Astrocyte (in vitro differentiated cells and primary cell): Measurements from ENCODE around the gene SPG11. TPM values are rescaled to one million over a fixed set of nuclear protein-coding genes. Genes with fewer than 3 reads are reported as not detected.

ENCODE experiments used
- DNase-seq: peaks from one replicate; pipeline ENCODE4 v3.0.0-alpha.2; 2010; ENCODE audit warnings: low read depth
- FAIRE-seq: peaks from 2 replicates; lab custom pipeline; 2011; peaks lifted over from hg19 to GRCh38; lab: Jason Lieb, UNC
- H2AFZ ChIP-seq: 2 replicates; pipeline ENCODE4 v1.6.0; 2012; ENCODE audit warnings: low read depth, low read length, inconsistent platforms
- H3K27ac ChIP-seq: 2 replicates; pipeline ENCODE4 v1.5.1; 2011; ENCODE audit warnings: low read depth, low read length, inconsistent platforms
- H3K27me3 ChIP-seq: 2 replicates; pipeline ENCODE4 v1.6.0; 2011; ENCODE audit warnings: low read length, inconsistent platforms; ENCODE audit not compliant: insufficient read depth
- H3K36me3 ChIP-seq: 2 replicates; pipeline ENCODE4 v1.5.1; 2011; ENCODE audit warnings: low read length, inconsistent platforms; ENCODE audit not compliant: insufficient read depth
- H3K4me1 ChIP-seq: 2 replicates; pipeline ENCODE4 v1.5.1; 2011; ENCODE audit warnings: low read length, inconsistent platforms; ENCODE audit not compliant: insufficient read depth
- H3K4me2 ChIP-seq: 2 replicates; pipeline ENCODE4 v1.6.0; 2012; ENCODE audit warnings: low read length, inconsistent platforms
- H3K4me3 ChIP-seq: 2 replicates; pipeline ENCODE4 v1.5.1; 2011; ENCODE audit warnings: low read depth, mild to moderate bottlenecking, low read length, inconsistent platforms; ENCODE audit not compliant: insufficient read depth
- H3K79me2 ChIP-seq: 2 replicates; pipeline ENCODE4 v1.6.0; 2012; ENCODE audit warnings: mild to moderate bottlenecking, low read length, inconsistent platforms; ENCODE audit not compliant: insufficient read depth
- H3K9ac ChIP-seq: 2 replicates; pipeline ENCODE4 v1.6.0; 2012; ENCODE audit warnings: mild to moderate bottlenecking, low read length, inconsistent platforms
- H3K9me3 ChIP-seq: 2 replicates; pipeline ENCODE4 v1.5.1; 2012; ENCODE audit warnings: low read depth, mild to moderate bottlenecking, low read length, inconsistent platforms; ENCODE audit not compliant: insufficient read depth
- H4K20me1 ChIP-seq: 2 replicates; pipeline ENCODE4 v1.6.0; 2012; ENCODE audit warnings: low read length, inconsistent platforms; ENCODE audit not compliant: insufficient read depth
- H3K27ac Mint-ChIP-seq: one replicate; pipeline ENCODE4 v1.8.0; 2021; ENCODE audit warnings: mild to moderate bottlenecking, mixed read lengths; ENCODE audit not compliant: unreplicated experiment
- H3K27me3 Mint-ChIP-seq: one replicate; pipeline ENCODE4 v1.8.0; 2021; ENCODE audit warnings: low read depth, mixed read lengths; ENCODE audit not compliant: unreplicated experiment
- H3K36me3 Mint-ChIP-seq: one replicate; pipeline ENCODE4 v1.8.0; 2021; ENCODE audit warnings: low read depth, mixed read lengths; ENCODE audit not compliant: unreplicated experiment
- H3K4me1 Mint-ChIP-seq: one replicate; pipeline ENCODE4 v1.8.0; 2021; ENCODE audit warnings: low read depth, mixed read lengths; ENCODE audit not compliant: unreplicated experiment
- H3K4me3 Mint-ChIP-seq: one replicate; pipeline ENCODE4 v1.8.0; 2021; ENCODE audit warnings: mild to moderate bottlenecking, moderate library complexity, mixed read lengths; ENCODE audit not compliant: unreplicated experiment
- H3K9me3 Mint-ChIP-seq: one replicate; pipeline ENCODE4 v1.8.0; 2021; ENCODE audit warnings: mild to moderate bottlenecking, mixed read lengths; ENCODE audit not compliant: unreplicated experiment
- CTCF ChIP-seq: IDR thresholded peaks from 2 replicates; pipeline ENCODE4 v1.5.1; 2011; ENCODE audit warnings: low read depth, mild to moderate bottlenecking, inconsistent platforms, low read length, moderate library complexity; ENCODE audit not compliant: insufficient read depth
- EZH2 ChIP-seq: IDR thresholded peaks from 2 replicates; pipeline ENCODE4 v1.6.1; 2012; ENCODE audit warnings: mild to moderate bottlenecking, low read length, inconsistent platforms; ENCODE audit not compliant: insufficient read depth
- total RNA-seq: library from RNA; stranded (reverse); gene quantifications from 2 replicates; pipeline ENCODE4 v1.2.1, GENCODE V29; 2021

The SPG11 gene
- total RNA-seq, 1 donor from 2014 or later = 34.4 TPM

GRCh38 chr15:44541282-44541958 lies 122.0 kb downstream of the SPG11 start:
- Histone ChIP-seq H3K9me3 (no peaks in the 10 kb centered on the region), H3K4me3 (peak overlapping the region; percentile 29), H3K36me3 (peaks cover 14% of the 10 kb centered on the region), H4K20me1 (peaks cover 68% of the 10 kb centered on the region), H3K4me2 (peak overlapping the region; percentile 71), H3K9ac (peak overlapping the region; percentile 29), H3K4me1 (peaks cover 31% of the 10 kb centered on the region), H2AFZ (no peak overlapping the region), H3K79me2 (peaks cover 92% of the 10 kb centered on the region), H3K27ac (peak overlapping the region; percentile 46), H3K27me3 (no peaks in the 10 kb centered on the region)
- H3K4me3 Mint-ChIP-seq = peak overlapping the region; percentile 75
- H3K4me1 Mint-ChIP-seq = peaks cover 33% of the 10 kb centered on the region
- peaks cover 19% of the 10 kb centered on the region for H3K36me3 Mint-ChIP-seq
- FAIRE-seq (no peak), DNase-seq (peak; percentile 85)
- TF ChIP-seq CTCF (no peak), EZH2 (no peak)
- H3K27me3 Mint-ChIP-seq = no peaks in the 10 kb centered on the region
- H3K27ac Mint-ChIP-seq = peak overlapping the region; percentile 90
- no peaks in the 10 kb centered on the region for H3K9me3 Mint-ChIP-seq

- no peaks in the 10 kb centered on the region for H3K27me3 ChIP-seq
- no peaks in the 10 kb centered on the region for H3K9me3 Mint-ChIP-seq
- peak overlapping the region; percentile 30 for H3K27ac Mint-ChIP-seq
- H3K4me1 ChIP-seq = peaks cover 36% of the 10 kb centered on the region
- DNase-seq (peak; percentile 43), FAIRE-seq (no peak)
- peaks cover 14% of the 10 kb centered on the region for H3K36me3 ChIP-seq
- peak overlapping the region; percentile 89 for H3K4me2 ChIP-seq
- peaks cover 68% of the 10 kb centered on the region for H3K79me2 ChIP-seq
- H3K4me1 Mint-ChIP-seq = peaks cover 31% of the 10 kb centered on the region
- H2AFZ ChIP-seq = peak overlapping the region; percentile 81
- H3K27ac ChIP-seq = peak overlapping the region; percentile 97
- TF ChIP-seq EZH2 = no peak
- peaks cover 13% of the 10 kb centered on the region for H3K36me3 Mint-ChIP-seq
- H3K4me3 ChIP-seq = peak overlapping the region; percentile 79
- H4K20me1 ChIP-seq = peaks cover 37% of the 10 kb centered on the region
- peak overlapping the region; percentile 97 for H3K9ac ChIP-seq
- peak overlapping the region; percentile 88 for H3K4me3 Mint-ChIP-seq
- no peaks in the 10 kb centered on the region for H3K9me3 ChIP-seq
- H3K27me3 Mint-ChIP-seq = no peaks in the 10 kb centered on the region
Measured at GRCh38 chr15:44537735-44538240, 125.7 kb downstream of the SPG11 start.

- Mint-ChIP-seq H3K4me3 (peak within 1 kb of the TSS; percentile 94), H3K9me3 (no peaks in the 10 kb centered on the region), H3K27ac (peak within 1 kb of the TSS; percentile 95), H3K36me3 (peaks cover 13% of the 10 kb centered on the region), H3K27me3 (no peaks in the 10 kb centered on the region), H3K4me1 (peaks cover 24% of the 10 kb centered on the region)
- no peaks in the 10 kb centered on the region for H3K27me3 ChIP-seq
- H3K36me3 ChIP-seq = peaks cover 14% of the 10 kb centered on the region
- peak within 1 kb of the TSS; percentile 97 for H3K27ac ChIP-seq
- peak within 1 kb of the TSS; percentile 89 for H3K4me2 ChIP-seq
- H2AFZ ChIP-seq = peak within 1 kb of the TSS; percentile 86
- H3K79me2 ChIP-seq = peaks cover 62% of the 10 kb centered on the region
- no peaks in the 10 kb centered on the region for H3K9me3 ChIP-seq
- DNase-seq (peak; percentile 91), FAIRE-seq (no peak)
- H3K4me3 ChIP-seq = peak within 1 kb of the TSS; percentile 79
- H3K4me1 ChIP-seq = peaks cover 31% of the 10 kb centered on the region
- TF ChIP-seq EZH2 = no peak
- H4K20me1 ChIP-seq = peaks cover 32% of the 10 kb centered on the region
- H3K9ac ChIP-seq = peak within 1 kb of the TSS; percentile 97
Measured at GRCh38 chr15:44536962-44537734, 126.3 kb downstream of the SPG11 start, which contains the start of gene EIF3J. Gene EIF3J (plus strand): TSS chr15:44537147. CDS start chr15:44537195, 48 bp downstream.
